Spleen (tissue), 11 donors: Measurements from ENCODE around the gene FLOT1. TPM values are rescaled to one million over a fixed set of nuclear protein-coding genes. Genes with fewer than 3 reads are reported as not detected.
"Not testable (repeated sequence)": the region's sequence is repeated elsewhere in the genome, so short reads cannot be mapped to it uniquely, and the experiment has no call there.

Source experiments
- DNase-seq: peaks from one replicate; pipeline ENCODE4 v3.0.0-alpha.2; 2020
- H3K27ac ChIP-seq, 8 donors: fragments of 200-600 bp; sonication (generic) in 7 of 8; 1 replicate in 4 of 8; 2 replicates in 4 of 8; pipeline versions ENCODE4 v1.5.0 to v1.8.0; 2016 to 2021; ENCODE audit warnings: inconsistent platforms in 4 of 8, mild to moderate bottlenecking in 4 of 8, moderate library complexity in 1 of 8
- H3K27me3 ChIP-seq, 7 donors: fragments of 200-600 bp; sonication (generic) in 6 of 7; replicated peaks in 1 of 7; 1 replicate in 4 of 7; 2 replicates in 3 of 7; pipeline versions ENCODE4 v1.5.0 to v1.8.0; 2016 to 2021; ENCODE audit warnings: inconsistent platforms in 3 of 7, mild to moderate bottlenecking in 1 of 7
- H3K36me3 ChIP-seq, 6 donors: fragments of 200-600 bp; sonication (generic) in 5 of 6; 1 replicate in 4 of 6; 2 replicates in 2 of 6; pipeline versions ENCODE4 v1.5.0 to v1.8.0; 2016 to 2021; ENCODE audit warnings: inconsistent platforms in 2 of 6
- H3K4me1 ChIP-seq, 6 donors: fragments of 200-600 bp; sonication (generic) in 5 of 6; 1 replicate in 3 of 6; 2 replicates in 3 of 6; pipeline versions ENCODE4 v1.5.0 to v1.8.0; 2016 to 2021; ENCODE audit warnings: inconsistent platforms in 3 of 6
- H3K4me3 ChIP-seq, 8 donors: fragments of 200-600 bp; sonication (generic) in 7 of 8; 1 replicate in 4 of 8; 2 replicates in 4 of 8; pipeline versions ENCODE4 v1.5.0 to v1.8.0; 2016 to 2021; ENCODE audit warnings: inconsistent platforms in 4 of 8, mild to moderate bottlenecking in 4 of 8, moderate library complexity in 2 of 8
- H3K9me3 ChIP-seq, 8 donors: fragments of 200-600 bp; sonication (generic) in 7 of 8; 1 replicate in 4 of 8; 2 replicates in 4 of 8; pipeline versions ENCODE4 v1.5.0 to v1.8.0; 2016 to 2021; ENCODE audit warnings: inconsistent platforms in 4 of 8
- POLR2A ChIP-seq, 3 donors: fragments of 450-650 bp; IDR thresholded peaks; one replicate each; pipeline ENCODE4 v1.5.1; 2017; ENCODE audit warnings: antibody characterized with exemption in 3 of 3, mild to moderate bottlenecking in 1 of 3
- POLR2AphosphoS5 ChIP-seq, 3 donors: sonication (generic); formaldehyde crosslinking; IDR thresholded peaks; one replicate each; pipeline ENCODE4 v1.5.1; 2017; ENCODE audit warnings: antibody characterized with exemption in 3 of 3
- WGBS, 5 donors: extraction: QIAGEN DNeasy Blood & Tissue Kit in 3 of 5; methylation state at CpG; one replicate each; pipeline versions ENCODE4 v1.1.5 to v1.1.7; 2013 to 2018; 5-methylcytosine and 5-hydroxymethylcytosine counted together
- intact Hi-C: fragments of 100-400 bp; cut with DNase I; formaldehyde crosslinking; loops from one replicate; pipeline ENCODE4 v1.15.0; 2023; ENCODE audit warnings: low total_unique reads
- polyA plus RNA-seq, 3 donors: library from polyadenylated mRNA; stranded (reverse); fragments of 200-250 nt; gene quantifications; one replicate each; pipeline ENCODE4 v1.2.1, GENCODE V29; 2013
- total RNA-seq, 7 donors: library from RNA; depleted of rRNA in 3 of 7; stranded (reverse); fragments of >200 nt in 3 of 7; fragmentation: NEBNext Ultra II Directional in 4 of 7; extraction: Animal tissue kit (Norgen Biotek cat#: 25700) in 4 of 7; gene quantifications; one replicate each; pipeline versions ENCODE4 v1.1.0 to v1.2.1, GENCODE V29; 2016 to 2021
- TF ChIP-seq, protein P1 (sequence below), 11 experiments: fragments of 200-600 bp in 7 of 11; fragments of 450-650 bp in 4 of 11; sonication (generic) in 4 of 11; IDR thresholded peaks in 8 of 11; conservative IDR thresholded peaks in 3 of 11; 1 replicate in 7 of 11; 2 replicates in 4 of 11; pipeline versions ENCODE4 v1.4.0 to v1.8.0; 2016 to 2021; ENCODE audit warnings: antibody characterized with exemption in 11 of 11, inconsistent platforms in 4 of 11, mild to moderate bottlenecking in 1 of 11
- donor health status: healthy with polysubstance abuse.
- donor health status: DM: no; HTN: no; CAD: no; lungs with moderate emphysema.
- donor health status: DM: no; HTN: no; CAD: no.
- donor health status: Bipolar disorder and iron deficiency.
- donor health status: healthy.
- donor health status: DM: no; HTN: no; CAD: no.
- donor health status: DM: yes; HTN: yes; CAD: no.

The FLOT1 gene
- total and polyA plus RNA-seq, 10 donors = 116 to 205 (median 165) TPM

- Histone ChIP-seq H3K9me3 (no peaks in the 10 kb centered on the region), H3K36me3 (peaks cover 0 to 36% (median 22%) of the 10 kb centered on the region in 6 donors), H3K27me3 (no peaks in the 10 kb centered on the region), H3K4me1 (peaks cover 31 to 80% (median 70%) of the 10 kb centered on the region in 6 donors), H3K27ac (peak overlapping the region; percentile 76 to 99 (median 98)), H3K4me3 (peak overlapping the region; percentile 80 to 97 (median 94))
- DNase-seq = peak; percentile 37
- 13 to 16% (median 16%) methylated on average over 8 of the region's 8 CpGs for WGBS, 5 donors
- intact Hi-C loops = no loop called here
- no peak for TF ChIP-seq POLR2A (IDR thresholded peaks at IDR 0.05)
- TF ChIP-seq, protein P1, sequence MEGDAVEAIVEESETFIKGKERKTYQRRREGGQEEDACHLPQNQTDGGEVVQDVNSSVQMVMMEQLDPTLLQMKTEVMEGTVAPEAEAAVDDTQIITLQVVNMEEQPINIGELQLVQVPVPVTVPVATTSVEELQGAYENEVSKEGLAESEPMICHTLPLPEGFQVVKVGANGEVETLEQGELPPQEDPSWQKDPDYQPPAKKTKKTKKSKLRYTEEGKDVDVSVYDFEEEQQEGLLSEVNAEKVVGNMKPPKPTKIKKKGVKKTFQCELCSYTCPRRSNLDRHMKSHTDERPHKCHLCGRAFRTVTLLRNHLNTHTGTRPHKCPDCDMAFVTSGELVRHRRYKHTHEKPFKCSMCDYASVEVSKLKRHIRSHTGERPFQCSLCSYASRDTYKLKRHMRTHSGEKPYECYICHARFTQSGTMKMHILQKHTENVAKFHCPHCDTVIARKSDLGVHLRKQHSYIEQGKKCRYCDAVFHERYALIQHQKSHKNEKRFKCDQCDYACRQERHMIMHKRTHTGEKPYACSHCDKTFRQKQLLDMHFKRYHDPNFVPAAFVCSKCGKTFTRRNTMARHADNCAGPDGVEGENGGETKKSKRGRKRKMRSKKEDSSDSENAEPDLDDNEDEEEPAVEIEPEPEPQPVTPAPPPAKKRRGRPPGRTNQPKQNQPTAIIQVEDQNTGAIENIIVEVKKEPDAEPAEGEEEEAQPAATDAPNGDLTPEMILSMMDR (IDR thresholded peaks at IDR 0.05 in 8 of 11, conservative IDR thresholded peaks at IDR 0.05 in 3 of 11) = no peak
Measured at GRCh38 chr6:30719356-30719755, 23.1 kb downstream of the FLOT1 start.

- H3K27me3 ChIP-seq, H3K9me3 ChIP-seq, DNase-seq, intact Hi-C loops: not testable (repeated sequence)
- Histone ChIP-seq H3K36me3 (peaks cover 0 to 36% (median 19%) of the 10 kb centered on the region in 6 donors), H3K27ac (peak overlapping the region; percentile 78 to 99 (median 97)), H3K4me3 (peak overlapping the region; percentile 23 to 92 (median 49)), H3K4me1 (peaks cover 25 to 70% (median 57%) of the 10 kb centered on the region in 6 donors)
- WGBS, 5 donors = 71 to 78% (median 77%) methylated on average over 36 to 37 of the region's 37 CpGs
Measured at GRCh38 chr6:30717845-30718720, 24.4 kb downstream of the FLOT1 start.

DNA sequence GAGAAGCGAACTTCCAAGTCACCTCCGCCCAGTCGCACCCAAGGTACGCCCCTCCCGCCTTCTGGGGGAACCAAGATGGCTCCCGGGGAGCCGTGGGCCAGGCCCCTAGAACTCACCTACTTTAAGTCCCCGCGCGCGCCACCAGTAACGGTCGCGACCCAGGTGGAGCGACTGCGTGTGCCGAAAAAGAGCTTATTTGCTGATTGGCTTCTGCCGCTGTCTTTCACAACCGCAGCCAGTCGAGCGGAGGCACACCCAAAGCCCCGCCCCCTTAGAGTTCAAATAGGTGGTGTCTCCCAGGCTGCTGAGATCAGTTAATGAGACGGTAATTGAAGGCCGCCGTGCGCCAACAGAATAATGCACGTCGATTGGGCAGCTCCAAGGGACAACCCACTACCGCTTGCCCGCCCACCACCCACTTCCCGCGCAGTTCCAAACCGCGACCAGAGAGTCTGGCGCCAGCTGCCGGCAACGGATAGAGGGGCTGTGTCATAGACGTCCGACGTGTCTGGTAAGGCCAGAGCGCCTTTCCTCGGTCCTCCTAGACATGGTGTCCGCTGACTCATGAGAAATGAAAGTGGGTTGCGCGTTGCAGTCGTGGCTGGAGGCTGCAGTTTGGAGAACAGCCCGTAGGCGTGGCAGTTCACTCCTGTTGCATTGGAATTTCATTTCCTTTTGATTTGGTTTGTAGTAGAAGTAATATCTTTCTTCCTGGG, 25.2 kb downstream of the FLOT1 start, which contains the start of gene MDC1:
Gene MDC1 (minus strand): TSS at position 153 of the 716 bp plus-strand sequence. CDS start 2,106 bp downstream, outside the sequence.
- H3K27me3 ChIP-seq = no peaks in the 10 kb centered on the region
- peaks cover 17 to 65% (median 49%) of the 10 kb centered on the region in 6 donors for H3K4me1 ChIP-seq
- TF ChIP-seq POLR2AphosphoS5 (IDR thresholded peaks at IDR 0.05) = peak; percentile 98 to 100 (median 99)
- peak; percentile 25 to 96 (median 92) for TF ChIP-seq POLR2A (IDR thresholded peaks at IDR 0.05)
- TF ChIP-seq, protein P1 (IDR thresholded peaks at IDR 0.05 in 8 of 11, conservative IDR thresholded peaks at IDR 0.05 in 3 of 11) = peak; percentile 49 to 89 (median 76)
- peak; percentile 100 for DNase-seq
- no peaks in the 10 kb centered on the region for H3K9me3 ChIP-seq
- intact Hi-C loops = no loop called here
- peaks cover 0 to 36% (median 21%) of the 10 kb centered on the region in 6 donors for H3K36me3 ChIP-seq
- H3K27ac ChIP-seq = peak within 1 kb of the TSS; percentile 93 to 99 (median 97)
- 0% methylated on average over 31 to 48 of the region's 48 CpGs for WGBS, 5 donors
- peak within 1 kb of the TSS; percentile 48 to 92 (median 56) for H3K4me3 ChIP-seq

GRCh38 chr6:30716879-30717128, 25.7 kb downstream of the FLOT1 start:
- TF ChIP-seq POLR2AphosphoS5 (IDR thresholded peaks at IDR 0.05) = no peak
- H3K27ac ChIP-seq = peak overlapping the region; percentile 93 to 99 (median 97)
- 1 to 7% (median 3%) methylated on average over 3 to 8 of the region's 8 CpGs for whole genome bisulfite sequencing, 5 donors
- H3K36me3 ChIP-seq = peaks cover 0 to 36% (median 25%) of the 10 kb centered on the region in 6 donors
- intact Hi-C loops = no loop called here
- H3K4me1 ChIP-seq = peaks cover 12 to 65% (median 44%) of the 10 kb centered on the region in 6 donors
- DNase-seq = no peak
- no peaks in the 10 kb centered on the region for H3K27me3 ChIP-seq
- H3K4me3 ChIP-seq = peak overlapping the region; percentile 48 to 92 (median 56)
- H3K9me3 ChIP-seq = no peaks in the 10 kb centered on the region

- Histone ChIP-seq H3K4me3 (no peak overlapping the region), H3K9me3 (no peaks in the 10 kb centered on the region), H3K4me1 (peaks cover 7 to 58% (median 33%) of the 10 kb centered on the region in 6 donors), H3K27me3 (no peaks in the 10 kb centered on the region), H3K27ac (no peak overlapping the region), H3K36me3 (peaks cover 0 to 61% (median 43%) of the 10 kb centered on the region in 6 donors)
- TF ChIP-seq POLR2A (IDR thresholded peaks at IDR 0.05) (no peak), POLR2AphosphoS5 (IDR thresholded peaks at IDR 0.05) (no peak)
- TF ChIP-seq, protein P1 (IDR thresholded peaks at IDR 0.05 in 8 of 11, conservative IDR thresholded peaks at IDR 0.05 in 3 of 11) = no peak
- 97 to 100% (median 98%) methylated on average over 1 of the region's 1 CpG for WGBS, 5 donors
- intact Hi-C loops = no loop called here
- no peak for DNase-seq
Measured at GRCh38 chr6:30714263-30714662, 28.2 kb downstream of the FLOT1 start.
